ENCODE data around the gene PIR.

The PIR gene

DNA sequence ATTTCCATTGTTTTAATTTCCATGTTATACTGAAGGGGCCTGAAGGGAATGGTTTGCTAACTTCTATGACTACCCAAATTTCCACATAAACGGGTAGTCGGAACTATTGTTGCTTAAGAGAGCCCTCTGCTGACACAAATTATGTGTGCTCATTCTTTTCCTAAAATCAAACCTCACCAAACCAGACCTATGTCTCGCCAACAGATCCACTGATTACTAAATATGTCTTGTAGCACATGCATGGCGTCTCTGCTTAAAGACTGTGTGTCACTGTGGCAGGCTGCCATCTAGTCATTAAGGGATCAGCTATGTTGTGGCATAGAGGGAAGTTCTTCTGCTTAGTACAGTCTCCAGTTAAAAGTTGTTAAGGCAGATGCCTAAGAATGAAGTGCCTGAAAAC is 25.1 kb downstream of the PIR start:
- no peak overlapping the region for H3K4me3 ChIP-seq (ENCODE audit: low read length)
- TF ChIP-seq ZNF274 (IDR thresholded peaks at IDR 0.05; ENCODE audit: low read depth, low read length), result no peak

DNA sequence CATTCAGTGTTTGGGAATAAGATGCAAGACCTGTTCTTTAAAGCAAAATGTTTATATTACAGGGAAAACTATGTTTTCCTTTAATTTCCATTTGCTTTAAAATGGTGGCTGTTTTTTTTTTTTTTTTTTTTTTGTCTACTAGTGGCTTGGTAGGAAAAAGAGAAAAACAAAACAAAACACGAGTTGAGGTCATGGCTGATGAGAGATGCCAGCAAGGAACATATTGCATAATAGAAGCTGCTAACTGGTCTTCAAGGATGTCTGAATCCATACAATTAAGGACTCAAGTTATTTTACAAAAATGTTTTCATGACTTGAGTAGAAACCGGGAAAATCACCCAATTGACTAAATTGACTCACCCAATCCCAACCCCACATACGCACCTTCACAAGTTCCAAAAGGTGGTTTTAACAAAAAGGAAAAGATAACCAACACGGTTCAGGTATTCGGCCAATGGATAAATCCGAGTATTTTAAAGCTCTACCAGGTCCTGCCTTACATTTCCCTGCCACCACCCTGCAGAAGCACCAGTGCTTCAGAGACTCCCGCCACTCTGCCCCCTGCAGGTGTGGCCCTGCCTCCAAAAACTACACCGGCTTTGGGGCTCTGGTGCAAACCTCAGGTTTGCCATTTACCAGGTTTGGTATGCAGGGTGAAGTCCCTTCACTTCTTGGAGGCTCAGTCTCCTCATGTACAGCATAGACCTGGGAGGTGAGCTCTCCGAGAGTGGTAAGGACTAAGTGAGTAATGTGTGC is 27.1 kb downstream of the PIR start:
- H3K4me3 ChIP-seq (ENCODE audit: low read length), result no peak overlapping the region
- TF ChIP-seq ZNF274 (IDR thresholded peaks at IDR 0.05; ENCODE audit: low read depth, low read length), result no peak

DNA sequence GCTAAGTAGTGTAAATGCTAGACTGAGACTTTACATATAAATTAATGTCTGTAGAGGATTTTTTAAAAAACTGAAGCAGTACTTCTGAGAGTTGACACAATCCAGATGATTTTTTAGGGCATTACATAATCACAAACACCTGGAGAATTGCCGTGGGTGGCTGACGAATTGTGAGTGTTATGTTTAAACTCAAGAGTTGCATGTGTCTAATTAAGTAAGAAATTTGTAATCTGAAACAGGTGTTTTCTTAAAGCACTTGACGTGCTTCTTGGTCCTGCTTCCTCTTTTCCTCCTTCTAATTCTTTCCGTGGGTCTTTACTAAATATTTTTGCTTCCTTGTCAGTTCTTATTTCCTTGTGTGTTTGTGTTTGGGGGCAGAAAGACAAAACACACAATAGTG is 27.8 kb downstream of the PIR start:
- no peak overlapping the region for H3K4me3 ChIP-seq (ENCODE audit: low read length)
- no peak for TF ChIP-seq ZNF274 (IDR thresholded peaks at IDR 0.05; ENCODE audit: low read depth, low read length)

DNA sequence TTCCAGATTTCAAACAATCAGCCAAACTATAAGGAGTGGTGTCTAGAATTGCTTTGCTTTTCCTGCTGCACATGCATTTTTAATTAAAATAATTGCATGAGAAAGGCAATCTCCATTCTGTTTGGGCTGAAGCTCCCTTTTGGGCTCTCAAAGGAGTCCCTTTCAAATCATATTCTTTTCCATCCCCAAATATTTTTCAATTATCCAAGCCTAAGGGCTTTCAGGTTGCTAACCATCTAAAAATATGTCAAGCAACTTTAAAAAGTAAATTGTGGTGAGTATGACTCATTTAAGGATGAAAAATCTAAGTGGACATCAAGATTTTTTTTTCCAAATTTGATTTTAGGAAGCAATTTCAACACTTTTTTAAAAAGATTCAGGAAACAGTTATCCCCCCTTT is 28.4 kb downstream of the PIR start:
- H3K4me3 ChIP-seq (ENCODE audit: low read length), result no peak overlapping the region
- TF ChIP-seq ZNF274 (IDR thresholded peaks at IDR 0.05; ENCODE audit: low read depth, low read length), result no peak

DNA sequence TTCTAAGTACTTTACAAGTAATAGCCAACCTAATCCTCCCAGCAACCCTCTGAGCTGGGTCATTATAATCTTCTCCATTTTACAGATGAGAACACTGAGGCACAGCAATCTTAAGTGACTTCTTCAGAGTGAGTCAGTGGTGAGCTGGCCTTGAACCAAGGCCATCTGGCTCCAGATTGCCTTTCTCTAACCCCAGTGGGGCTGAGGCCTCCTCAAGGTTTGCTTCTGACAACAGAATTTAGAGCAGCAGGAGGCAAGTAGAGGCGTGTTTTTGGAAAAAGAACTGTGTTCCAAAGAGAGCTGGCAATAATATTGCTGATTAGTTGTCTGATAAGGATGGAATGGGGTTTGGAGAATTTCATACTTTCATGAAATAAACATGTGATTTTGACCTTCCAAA is 41.2 kb downstream of the PIR start:
- no peak for TF ChIP-seq ZNF274 (IDR thresholded peaks at IDR 0.05; ENCODE audit: low read depth, low read length)
- H3K4me3 ChIP-seq (ENCODE audit: low read length), result no peak overlapping the region

DNA sequence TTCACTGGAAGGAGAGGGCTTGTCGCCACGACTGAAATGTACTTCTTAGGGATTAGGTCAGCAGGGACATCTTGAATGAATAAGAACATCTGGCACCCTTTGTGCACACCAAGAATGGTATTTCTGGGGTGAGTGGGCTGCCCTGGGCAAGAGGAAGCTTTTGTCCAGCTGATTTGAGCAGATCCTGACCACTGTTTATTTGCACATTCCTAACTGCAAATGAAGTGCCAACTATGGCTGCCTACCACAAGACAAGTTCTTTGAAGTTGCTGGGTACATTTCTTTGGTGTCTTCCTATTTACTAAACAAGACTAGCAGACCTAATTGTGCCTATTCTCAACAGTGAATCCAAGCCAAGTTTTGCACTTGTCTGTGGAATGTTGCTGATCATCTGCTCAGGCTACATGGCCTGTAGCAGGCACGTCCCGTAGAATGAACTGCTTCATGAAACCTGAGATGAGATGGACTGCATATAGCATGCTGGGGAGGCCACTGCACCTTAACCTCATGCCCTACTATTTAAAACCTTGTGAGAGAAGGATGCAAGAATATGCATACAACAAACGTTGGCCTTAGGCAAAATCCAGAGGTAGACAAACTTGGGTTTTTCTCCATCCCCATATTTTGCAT is 45.0 kb downstream of the PIR start:
- no peak overlapping the region for H3K4me3 ChIP-seq (ENCODE audit: low read length)
- no peak for TF ChIP-seq ZNF274 (IDR thresholded peaks at IDR 0.05; ENCODE audit: low read depth, low read length)

DNA sequence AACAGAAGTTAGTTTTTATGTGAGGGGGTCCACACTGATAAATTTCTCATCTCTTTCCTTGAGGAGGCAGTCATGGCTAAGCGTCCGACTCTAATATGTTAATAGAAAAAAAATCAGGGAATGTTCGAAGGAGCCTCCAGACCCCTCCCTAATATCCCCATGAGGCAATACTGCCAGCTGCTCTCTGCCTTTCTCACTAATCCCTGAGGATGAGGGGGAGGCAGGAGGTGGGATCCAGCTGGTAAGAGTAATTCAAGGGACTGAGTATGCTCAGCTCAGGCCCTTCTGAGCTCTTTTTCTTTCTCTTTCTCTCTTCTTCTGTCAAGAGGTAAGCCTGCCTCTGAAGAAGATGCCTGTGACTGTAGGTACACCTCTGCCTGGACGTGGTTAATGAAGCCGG is 51.7 kb downstream of the PIR start:
- TF ChIP-seq ZNF274 (IDR thresholded peaks at IDR 0.05; ENCODE audit: low read depth, low read length), result no peak
- H3K4me3 ChIP-seq (ENCODE audit: low read length), result no peak overlapping the region

DNA sequence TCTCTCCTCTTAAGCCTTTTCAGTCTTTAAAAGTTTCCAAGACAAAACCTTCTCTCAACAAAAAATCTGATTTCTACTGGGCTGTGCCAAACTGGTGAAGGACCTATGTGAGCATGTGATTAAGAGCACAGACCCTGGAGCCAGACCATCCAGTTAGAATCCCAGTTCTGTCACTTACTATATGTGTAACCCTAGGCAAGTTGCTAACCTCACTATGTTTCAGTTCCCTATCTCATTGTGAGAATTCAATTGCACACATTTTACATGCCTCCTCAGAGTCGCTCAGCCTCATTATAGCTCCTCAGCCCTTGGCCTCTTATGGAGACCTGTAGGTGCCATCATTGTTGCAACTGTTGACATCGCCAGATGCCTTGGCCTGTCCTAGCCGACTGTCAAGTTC is 54.8 kb downstream of the PIR start:
- no peak overlapping the region for H3K4me3 ChIP-seq (ENCODE audit: low read length)
- TF ChIP-seq ZNF274 (IDR thresholded peaks at IDR 0.05; ENCODE audit: low read depth, low read length), result no peak

GRCh38 chrX:15437724-15438123 is 55.4 kb downstream of the PIR start:
- no peak overlapping the region for H3K4me3 ChIP-seq (ENCODE audit: low read length)
- no peak for TF ChIP-seq ZNF274 (IDR thresholded peaks at IDR 0.05; ENCODE audit: low read depth, low read length)

GRCh38 chrX:15435836-15436619 is 57.1 kb downstream of the PIR start:
- no peak for TF ChIP-seq ZNF274 (IDR thresholded peaks at IDR 0.05; ENCODE audit: low read depth, low read length)

DNA sequence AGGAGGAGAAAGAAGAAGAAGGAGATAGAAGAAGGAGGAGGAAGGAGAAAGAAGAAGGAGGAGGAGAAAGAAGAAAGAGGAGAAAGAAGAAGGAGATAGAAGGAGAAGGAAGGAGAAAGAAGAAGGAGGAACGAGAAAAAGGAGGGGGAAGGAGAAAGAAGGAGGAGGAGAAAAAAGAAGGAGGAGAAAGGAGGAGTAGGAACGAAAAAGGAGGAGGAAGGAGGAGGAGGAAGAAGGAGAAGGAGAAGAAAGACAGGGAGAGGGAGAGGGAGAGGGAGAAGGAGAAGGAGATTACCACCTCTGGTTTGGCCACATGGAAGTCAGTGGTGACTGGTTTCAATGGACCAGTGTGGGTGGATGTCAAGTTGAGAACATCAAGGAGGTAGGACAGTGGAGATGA is 58.9 kb downstream of the PIR start:
- TF ChIP-seq ZNF274 (IDR thresholded peaks at IDR 0.05; ENCODE audit: low read depth, low read length), result no peak
- no peak overlapping the region for H3K4me3 ChIP-seq (ENCODE audit: low read length)

More at GRCh38 chrX:15435836-15436619, 57.1 kb downstream of the PIR start:
- H3K4me3 ChIP-seq (ENCODE audit: low read length), result no peak overlapping the region

DNA sequence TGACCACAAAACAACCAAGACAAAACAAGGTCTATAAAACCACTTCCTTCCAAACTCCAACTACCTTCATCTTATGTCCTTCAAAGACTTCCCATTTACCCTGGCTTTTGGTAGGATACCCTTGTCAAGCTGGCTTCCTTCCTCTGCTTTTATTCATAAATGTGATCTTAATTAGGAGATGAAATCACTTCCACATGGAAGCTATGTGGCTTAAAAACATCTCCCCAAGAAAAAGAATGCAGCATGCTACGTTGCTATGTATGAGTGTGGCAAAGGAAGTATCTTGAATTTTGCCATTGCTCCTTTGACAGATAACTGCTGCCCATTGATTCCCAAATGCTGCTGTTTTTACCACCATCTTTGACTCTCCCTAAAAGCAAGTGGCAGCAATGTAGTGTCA is 62.5 kb downstream of the PIR start:
- no peak overlapping the region for H3K4me3 ChIP-seq (ENCODE audit: low read length)
- TF ChIP-seq ZNF274 (IDR thresholded peaks at IDR 0.05; ENCODE audit: low read depth, low read length), result no peak

DNA sequence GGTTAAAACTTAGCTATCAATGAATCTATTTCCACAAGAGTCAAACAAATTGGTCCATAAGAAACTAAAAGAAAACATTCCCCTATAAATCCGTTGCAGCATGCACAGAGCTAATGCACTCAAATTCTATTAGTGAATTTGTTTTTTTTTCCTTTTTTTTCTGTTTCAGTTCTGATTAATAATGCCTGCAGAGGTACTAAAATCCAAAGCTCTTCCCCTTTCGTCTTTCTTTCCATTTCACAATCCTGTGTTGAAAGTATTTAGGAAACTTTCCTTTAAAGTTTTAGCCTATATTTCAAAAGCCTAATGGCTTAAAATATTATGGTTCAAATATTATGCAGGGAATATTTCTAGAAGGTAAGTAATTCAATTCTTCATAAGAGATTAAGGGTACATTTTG is 63.1 kb downstream of the PIR start:
- TF ChIP-seq ZNF274 (IDR thresholded peaks at IDR 0.05; ENCODE audit: low read depth, low read length), result no peak
- no peak overlapping the region for H3K4me3 ChIP-seq (ENCODE audit: low read length)

DNA sequence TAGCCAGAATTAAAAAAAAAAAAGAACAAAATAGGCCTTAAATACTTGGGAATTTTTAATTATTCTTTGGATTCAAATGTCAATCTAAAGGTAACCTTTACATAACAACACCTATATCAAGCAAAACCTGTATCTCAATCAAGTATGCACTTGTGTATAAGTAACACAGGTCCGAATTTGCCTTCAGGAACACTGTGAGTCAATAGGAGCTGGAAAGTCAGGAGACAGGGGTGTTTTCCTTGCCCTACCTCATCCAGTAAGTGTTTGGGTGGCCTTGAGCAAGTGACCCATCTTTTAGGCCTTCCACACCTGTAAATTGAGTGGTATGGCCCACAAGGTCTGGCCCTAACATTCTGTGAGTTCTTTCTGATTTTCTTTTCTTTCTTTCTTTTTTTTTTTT is 68.1 kb downstream of the PIR start:
- TF ChIP-seq ZNF274 (IDR thresholded peaks at IDR 0.05; ENCODE audit: low read depth, low read length), result no peak
- H3K4me3 ChIP-seq (ENCODE audit: low read length), result no peak overlapping the region

DNA sequence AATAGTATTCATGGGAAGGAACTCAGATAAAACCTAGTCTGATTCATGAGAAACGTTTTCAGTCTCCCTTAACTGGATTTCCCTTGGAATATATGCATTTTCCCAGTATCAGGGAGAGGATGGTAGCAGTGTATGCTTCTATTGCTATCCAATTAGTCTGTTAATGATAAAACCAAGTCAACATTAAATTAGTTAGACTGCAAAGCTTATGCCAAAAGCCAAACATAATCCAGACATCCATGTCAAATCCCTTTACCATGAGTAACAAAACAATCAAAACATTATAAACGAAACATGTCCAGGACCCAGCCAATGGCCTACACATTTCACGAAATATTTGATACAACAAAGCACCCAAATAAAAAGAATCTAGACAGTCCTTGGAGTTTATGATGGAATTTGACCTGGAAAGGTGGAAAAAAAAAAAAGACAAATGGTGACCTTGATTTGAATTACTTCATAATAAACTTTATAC is 74.4 kb downstream of the PIR start:
- TF ChIP-seq ZNF274 (IDR thresholded peaks at IDR 0.05; ENCODE audit: low read depth, low read length), result no peak

More for the DNA sequence above, 74.4 kb downstream of the PIR start:
- H3K4me3 ChIP-seq (ENCODE audit: low read length), result no peak overlapping the region
